SK-N-MC (cell line): ENCODE results near the gene UBXN4.
"Not testable (repeated sequence)": the region's sequence is repeated elsewhere in the genome, so short reads cannot be mapped to it uniquely, and the experiment has no call there.

Experiments
- EZH2 ChIP-seq: fragments of 200-600 bp; sonication (generic); IDR thresholded peaks from one replicate; pipeline ENCODE4 v1.6.1; 2017; ENCODE audit warnings: antibody characterized with exemption
- FOXP2 ChIP-seq: optimal IDR thresholded peaks from 2 replicates; pipeline ENCODE3; 2011; ENCODE audit warnings: mild to moderate bottlenecking, moderate library complexity; ENCODE audit not compliant: insufficient read depth; ENCODE audit errors: extremely low read length, control extremely low read depth
- POLR2AphosphoS5 ChIP-seq: IDR thresholded peaks from 2 replicates; pipeline ENCODE4 v1.6.1; 2012; ENCODE audit warnings: mild to moderate bottlenecking, low read depth, low read length, borderline replicate concordance

- TF ChIP-seq POLR2AphosphoS5, FOXP2, EZH2: not testable (repeated sequence)
Observed at GRCh38 chr2:135795641-135796040, 54.0 kb downstream of the UBXN4 start.
